Measurements from ENCODE around the gene FXYD2.

FXYD2 gene

DNA sequence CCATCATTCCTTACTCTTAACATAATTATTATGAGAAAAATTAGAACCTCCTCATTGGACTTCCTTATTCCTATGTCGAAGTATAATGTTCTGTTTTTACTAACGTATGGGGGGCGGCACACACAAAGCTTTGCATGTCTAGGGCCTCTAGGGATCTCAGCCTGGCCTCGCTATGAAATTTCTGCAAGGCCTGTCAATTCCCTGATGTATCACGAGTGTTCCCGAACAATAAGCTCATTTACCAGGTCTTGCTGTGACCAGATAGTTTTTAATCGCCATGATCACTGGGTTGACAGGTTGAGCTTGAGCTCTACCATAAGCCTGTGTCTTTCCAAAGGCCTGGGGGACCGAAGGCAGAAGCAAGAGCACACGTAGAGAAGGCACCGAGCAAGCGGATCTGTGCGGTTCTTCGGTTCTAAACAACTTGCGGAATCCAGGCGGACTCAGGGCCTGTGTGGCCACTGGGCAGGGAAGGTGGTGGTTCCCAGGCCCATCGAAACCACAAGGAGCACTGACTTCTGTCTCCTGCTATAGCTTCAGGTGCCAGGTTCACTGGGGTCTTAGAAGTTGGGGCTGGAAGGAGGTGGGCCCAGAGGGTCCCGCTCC lies 10.4 kb upstream of the FXYD2 start:
- no peak for DNase-seq (ENCODE audit: low spot score)

DNA sequence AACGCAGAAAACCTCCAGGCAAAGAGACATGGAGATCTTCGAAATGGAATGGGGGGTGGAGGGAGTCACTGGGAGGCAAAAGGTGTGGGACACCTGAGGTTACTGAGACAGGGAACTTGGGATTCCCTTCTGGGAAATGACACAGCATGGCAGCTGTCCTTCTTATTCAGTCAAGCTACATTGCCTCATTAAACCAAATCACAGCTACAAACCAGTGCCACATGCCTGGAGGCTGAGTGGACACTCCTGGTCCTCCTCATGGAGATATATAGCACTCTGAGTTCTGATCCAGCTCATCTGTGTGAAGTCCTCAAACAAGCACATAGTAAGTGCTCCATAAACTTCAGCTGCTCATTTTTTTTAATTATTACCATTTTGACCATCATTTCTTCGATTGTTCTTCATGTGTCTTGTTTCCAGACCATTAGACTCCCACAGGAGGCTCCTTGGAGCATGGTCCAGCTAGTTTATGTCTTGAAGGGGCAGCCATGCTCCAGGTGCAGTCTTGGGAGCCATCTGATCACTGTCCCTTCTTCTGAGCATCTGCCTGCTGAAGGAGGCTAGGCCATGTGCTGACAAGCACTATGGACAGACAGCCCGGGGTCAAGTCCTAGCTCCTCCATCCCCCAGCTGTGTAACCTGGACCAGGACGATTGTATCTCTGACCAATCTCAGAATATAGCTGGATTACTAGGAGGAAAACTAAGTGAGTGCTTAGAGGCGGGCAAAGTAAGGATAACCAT lies 9.7 kb upstream of the FXYD2 start:
- DNase-seq (ENCODE audit: low spot score) = no peak

DNA sequence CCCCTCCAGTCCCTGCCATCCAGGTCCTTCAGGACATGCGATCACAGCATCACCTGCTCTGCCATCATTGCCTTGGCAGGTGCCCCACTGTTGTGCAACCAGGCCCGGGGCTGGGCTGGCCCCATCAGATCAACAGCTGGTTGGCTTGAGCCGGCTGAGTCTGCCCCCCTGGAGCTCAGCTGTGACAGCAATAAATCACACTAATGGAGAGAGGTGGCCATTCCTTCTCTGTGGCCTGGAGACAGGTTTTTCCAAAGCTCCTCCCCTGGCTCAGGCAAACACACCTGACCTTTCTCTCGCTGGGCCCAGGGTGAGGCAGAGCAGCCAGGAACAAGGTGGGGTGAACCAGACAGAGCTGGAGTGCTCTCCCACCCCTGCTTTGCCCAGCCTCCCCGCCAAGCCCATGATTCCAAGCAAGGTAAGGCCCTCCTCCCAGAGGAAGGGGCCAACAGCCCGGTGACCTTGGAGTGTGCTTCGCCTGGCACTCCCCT lies 8.9 kb upstream of the FXYD2 start:
- no peak for DNase-seq (ENCODE audit: low spot score)

DNA sequence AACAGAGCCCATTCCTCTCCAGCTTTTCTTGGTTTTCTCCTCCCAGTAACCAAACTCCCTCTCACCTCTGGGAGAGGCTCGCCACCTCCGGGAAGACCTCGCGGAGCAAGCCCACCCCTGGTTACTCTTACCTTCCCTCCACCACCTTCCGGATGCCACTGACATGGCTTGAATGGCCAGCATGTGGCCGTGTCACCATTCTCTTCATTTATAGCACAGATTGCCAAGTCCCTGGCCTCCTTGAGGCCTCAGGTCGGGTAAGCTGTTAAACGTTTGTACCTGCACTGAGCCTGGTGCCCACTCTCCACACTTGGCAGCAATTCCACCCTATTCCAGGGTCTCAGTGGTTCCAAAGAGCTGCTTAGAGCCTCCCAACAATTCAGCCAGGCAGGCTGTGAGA lies 8.0 kb upstream of the FXYD2 start:
- no peak for DNase-seq (ENCODE audit: low spot score)

DNA sequence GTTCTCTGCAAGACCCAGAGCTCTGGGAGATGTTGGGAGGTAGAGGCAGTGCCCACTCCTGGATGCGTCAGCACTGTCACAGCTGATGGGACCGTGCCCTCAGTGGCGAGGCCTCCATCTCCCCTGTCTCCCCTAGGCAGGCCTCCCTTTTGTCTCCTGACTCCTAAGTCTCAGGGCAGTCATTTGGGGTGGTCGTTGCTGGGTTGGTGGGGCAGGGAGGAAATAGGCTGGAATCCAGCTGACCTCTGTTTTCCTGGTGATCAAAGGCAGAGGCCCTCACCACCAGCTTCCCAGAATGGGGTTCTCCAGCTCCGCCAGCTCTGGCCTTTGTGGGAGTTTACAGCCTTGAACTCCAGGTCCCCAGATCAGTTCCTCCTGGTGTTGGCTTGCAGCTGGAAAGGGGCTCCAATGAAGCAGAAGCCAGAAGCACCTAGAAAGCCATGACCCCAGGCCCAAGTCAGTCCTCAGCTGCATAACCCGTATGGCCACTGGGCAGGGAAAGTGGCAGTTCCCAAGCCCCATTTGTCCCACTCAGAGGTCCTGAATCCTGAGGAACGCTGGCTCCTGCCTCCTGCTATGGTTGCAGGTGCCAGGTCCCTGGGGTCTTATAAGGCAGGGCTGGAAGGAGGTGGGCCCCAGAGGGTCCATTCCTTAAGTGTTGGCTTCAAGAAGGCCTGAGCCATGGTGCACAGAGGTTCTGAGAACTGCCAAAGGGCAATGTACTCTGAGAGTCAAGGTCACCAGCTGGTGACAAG lies 7.3 kb upstream of the FXYD2 start:
- DNase-seq (ENCODE audit: low spot score) = no peak

DNA sequence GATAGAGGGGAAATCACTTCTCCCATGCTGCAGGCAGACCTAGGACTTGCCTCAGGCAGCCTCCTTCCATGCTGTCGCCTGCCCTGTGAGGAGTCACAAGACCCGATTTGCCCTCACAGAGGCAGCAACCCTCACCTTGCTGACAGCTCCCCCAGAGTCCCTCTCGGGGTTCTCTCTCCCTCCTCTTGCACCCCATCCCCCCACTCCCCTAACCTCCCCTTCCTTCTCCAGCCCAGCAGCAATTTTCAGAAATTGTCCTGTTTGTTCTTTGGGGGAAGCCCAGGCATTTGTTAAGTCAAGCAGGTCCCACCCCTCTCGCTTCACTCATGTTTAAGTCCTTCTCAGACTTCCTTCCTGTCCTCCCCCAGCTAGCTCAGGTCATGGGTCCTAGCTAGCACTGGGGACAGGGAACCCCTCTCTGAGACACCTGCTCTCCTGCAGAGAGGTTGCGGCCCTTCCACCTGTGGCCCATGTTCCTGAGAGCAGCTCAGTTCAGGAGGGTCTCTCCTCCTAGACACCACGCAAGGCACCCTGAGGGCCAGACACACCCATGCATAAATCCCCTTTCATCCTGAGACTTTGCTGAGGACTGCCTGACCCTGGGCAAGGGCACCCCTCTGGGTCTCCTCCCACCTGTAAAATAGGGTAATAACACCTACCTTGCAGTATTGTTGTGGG lies 6.3 kb upstream of the FXYD2 start:
- DNase-seq (ENCODE audit: low spot score) = no peak

DNA sequence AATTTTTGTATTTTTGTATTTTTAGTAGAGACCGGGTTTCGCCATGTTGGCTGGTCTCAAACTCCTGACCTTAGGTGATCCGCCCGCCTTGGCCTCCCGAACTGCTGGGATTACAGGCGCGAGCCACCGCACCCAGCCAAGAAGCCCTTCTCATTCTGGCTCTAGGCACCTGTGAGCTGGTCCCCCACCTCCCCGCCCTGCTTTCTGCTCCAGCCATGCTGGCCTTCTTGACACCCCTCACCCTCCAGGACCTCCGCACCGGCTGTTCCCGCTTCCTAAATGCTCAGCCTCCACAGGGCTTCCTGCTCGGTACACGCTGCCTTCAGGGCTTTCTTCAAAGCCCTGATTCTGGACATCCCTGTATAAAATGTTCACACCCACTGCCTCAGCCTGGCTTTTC lies 5.5 kb upstream of the FXYD2 start:
- DNase-seq (ENCODE audit: low spot score) = no peak

DNA sequence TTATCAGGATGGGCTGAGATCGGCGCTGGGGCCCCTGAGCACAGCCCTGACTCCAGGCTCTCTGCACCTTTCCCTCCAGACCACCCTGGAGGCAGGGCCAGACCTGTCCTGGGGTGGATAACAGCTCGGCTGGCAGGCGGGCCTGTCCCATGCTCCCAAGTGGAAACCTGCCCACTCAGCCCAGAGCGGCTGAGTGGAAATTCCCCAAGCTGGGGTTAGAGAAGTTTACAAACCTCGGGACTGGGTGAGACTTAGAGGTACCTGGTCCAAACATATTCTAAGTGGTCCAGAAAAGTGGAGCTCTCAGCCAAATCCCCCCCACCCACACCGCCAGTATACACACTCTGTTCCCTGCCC lies 4.8 kb upstream of the FXYD2 start:
- DNase-seq (ENCODE audit: low spot score) = no peak

DNA sequence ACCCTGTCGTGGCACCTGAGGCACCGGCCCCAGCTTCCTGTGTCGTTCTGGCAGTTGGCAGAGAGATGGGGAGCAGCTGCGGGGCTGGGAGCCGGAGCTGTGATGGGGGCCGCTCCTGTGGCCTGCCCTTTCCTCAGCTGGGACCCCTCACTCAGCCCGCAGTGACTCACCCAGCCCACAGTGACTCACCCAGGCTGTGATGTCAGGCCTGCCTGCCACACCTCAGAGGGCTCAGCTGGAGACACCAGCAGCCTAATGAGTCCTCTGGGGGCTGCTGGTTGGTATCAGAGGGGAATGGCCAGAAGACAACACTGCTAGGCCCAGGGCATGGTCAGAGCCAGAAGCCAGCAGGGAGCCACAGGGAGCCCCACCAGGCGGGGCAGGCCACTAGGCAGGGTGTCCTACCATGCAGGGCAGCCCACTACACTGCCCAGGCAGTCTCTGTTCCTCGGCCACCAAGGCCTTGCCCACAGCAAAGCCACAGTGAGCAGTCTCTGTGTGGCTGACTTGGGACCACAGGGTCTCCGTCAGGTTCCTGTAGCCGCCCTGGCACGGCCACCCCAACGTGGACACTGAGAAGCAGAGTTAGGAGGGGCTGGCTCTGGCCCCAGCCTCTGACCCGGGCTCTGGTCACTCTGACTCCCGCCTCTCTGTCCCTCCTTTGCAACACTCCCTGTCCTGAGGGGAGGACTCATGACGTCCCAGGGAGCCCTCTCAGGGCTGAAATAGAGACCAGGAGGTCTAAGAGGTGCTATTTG lies 4.2 kb upstream of the FXYD2 start:
- DNase-seq (ENCODE audit: low spot score) = peak; percentile 51

DNA sequence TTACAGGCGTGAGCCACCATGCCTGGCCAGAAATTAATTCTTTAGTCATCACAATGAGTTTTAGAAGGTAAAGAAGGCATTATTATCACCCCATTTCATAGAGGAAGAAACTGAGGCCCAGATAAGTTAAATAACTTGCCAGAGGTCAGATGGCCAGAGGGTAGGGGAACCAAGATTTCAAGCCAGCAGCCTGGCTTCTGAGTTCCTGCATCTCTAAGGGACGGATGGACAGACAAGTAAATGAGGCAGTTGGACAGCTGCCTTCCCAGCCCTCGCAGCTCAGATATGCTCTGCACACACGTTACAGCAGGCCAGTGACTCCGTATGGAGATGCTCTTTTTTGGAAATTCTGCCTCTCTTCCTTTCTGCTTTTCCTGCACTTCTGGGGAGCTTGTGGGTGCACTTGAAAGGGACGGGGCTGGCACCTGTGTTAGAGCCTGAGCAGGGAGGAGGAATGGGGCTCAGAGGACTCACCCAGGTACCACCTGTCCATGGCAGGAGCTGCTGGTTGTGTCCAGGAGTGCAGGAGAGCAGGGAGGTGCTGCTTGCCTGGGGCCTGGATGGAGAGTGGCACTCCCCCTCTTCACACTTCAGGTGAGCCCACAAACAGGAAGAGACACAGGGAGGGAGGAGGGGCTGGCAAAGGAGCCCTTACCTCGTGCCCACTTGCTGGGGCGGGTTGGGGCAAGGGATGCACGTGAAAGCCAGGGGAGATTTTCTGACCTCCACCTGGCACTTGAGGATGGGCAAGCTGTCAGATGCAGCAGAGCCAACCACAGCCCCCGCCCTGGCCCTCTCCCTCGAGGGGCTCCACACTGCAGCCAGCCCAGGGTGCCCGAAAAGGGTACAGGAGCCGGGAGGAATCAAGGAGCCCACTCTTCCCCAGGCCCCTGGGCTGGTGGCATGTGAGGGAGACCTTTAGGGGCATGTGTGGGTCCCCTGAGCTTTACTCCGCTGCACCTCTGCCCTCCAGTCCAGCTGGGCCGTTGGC lies 3.3 kb upstream of the FXYD2 start:
- DNase-seq (ENCODE audit: low spot score) = no peak

DNA sequence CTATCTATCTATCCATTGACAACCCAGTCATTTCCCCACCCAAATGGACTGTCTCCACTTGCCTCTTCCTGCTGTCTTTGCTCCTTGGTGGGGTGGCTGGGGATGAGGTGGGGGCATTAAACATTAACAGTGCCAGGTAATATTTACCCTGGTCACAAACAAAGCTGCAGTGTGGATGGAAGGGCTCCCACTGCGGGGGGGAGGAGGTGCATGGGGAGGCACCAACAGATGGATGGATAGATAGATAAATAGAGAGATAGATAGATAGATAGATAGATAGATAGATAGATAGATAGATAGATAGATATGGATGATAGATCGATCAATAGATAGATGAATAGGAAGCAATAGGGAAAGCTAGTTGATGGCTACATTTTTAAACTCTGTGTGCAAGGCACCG lies 2.3 kb upstream of the FXYD2 start:
- no peak for DNase-seq (ENCODE audit: low spot score)

DNA sequence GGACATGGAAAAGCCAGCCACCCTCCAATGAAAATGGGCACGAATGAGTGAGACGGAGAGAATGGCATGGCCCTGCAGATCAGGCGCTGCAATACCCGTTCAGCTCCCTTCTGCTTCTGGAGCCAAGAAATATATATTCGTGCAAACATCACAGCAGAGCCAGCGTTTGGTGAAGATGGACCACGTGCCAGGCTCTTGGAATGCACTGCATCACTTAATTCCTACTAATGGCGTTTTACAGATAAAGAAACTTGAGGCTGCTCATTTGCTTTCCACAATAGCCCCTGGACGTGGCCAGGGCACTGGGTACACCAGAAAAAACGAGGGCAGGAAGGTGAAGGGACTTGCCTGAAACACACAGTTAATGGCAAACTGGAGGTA lies 1.6 kb upstream of the FXYD2 start:
- no peak for DNase-seq (ENCODE audit: low spot score)

DNA sequence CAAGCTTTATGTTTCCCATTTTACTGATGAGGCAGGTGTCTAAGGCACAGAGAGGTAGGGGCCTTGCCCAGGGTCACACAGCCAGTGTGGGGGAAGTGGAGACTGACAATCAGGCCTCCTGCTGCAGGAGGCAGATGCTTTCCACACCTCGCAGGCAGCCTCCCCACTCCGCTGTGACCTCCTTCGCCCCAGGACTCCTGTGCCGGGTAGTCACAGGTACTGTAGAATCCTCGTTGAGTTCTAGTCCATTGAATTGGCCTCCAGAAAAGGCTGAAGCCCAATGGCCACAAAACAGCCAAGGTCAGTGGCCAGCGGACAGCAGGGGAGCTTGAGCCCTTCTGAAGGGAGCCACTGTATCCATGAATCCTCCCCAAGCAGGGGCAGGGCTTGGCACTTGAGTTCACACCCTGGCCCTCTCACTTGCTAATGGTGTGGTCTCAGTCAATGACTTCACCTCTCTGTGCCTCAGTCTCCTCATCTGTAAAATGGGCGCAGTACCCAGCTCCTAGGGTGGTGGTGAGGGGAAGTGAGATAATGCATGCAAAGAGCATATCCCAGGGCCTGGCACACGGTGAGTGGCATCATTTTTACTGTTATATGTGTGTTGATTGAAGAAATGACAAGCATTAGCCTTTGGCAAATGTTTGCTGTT lies 1.1 kb upstream of the FXYD2 start:
- DNase-seq (ENCODE audit: low spot score) = no peak

DNA sequence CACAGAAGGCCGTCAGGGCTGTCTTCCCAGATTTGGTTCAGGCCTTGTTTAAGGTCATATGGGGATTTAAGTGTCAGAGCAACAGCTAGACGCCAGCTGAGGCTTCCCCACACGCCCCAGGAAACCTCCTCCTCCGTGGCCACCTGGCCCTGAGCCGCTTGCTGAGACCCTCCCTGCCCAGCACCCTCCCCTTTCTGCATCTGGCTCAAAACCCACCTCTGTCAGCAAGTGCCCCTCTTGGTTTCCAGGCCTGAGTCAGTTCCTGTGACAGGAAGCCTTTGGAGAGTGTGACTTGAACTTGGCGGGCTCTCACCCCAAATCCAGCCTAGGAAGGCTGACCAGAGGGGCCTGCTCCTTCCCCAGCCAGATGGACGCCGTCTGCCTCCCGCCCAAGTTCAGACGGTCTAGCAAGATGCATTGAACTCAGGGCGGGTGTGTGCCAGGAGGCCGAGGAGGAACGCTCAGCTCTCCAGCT lies 561 bp downstream of the FXYD2 start:
- peak; percentile 84 for DNase-seq (ENCODE audit: low spot score)

DNA sequence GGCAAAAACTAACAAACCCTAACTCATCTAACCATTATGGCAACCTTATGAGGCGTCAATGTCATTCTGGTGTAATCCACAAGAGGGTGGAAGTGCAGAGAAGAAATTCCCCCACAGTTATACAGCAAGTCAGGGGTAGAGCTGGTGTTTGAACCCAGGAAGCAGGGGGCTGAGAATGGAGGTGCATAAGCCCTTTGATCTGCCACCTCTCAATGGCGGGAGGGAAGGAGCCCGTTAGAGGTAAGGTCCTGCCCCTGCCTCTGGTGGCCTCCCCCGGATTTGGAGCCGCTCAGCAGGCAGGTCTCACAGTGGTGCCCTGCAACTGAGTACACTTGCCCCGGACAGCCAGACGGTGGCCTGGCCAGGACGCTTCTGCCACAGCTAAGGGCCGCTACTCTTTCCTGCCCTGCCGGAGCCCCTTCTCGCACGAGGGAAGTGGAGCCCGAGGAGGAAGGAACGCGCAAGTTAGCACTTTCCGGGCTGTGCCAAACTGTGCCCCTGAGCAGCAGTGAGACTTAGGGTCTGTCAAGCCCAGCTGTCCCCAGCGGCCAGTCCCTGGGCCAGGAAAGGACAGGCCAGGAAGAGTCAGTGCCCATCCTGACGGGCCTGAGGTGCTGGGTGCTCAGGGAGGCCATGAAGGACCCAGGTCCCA lies 1.1 kb downstream of the FXYD2 start:
- DNase-seq (ENCODE audit: low spot score) = peak; percentile 46

DNA sequence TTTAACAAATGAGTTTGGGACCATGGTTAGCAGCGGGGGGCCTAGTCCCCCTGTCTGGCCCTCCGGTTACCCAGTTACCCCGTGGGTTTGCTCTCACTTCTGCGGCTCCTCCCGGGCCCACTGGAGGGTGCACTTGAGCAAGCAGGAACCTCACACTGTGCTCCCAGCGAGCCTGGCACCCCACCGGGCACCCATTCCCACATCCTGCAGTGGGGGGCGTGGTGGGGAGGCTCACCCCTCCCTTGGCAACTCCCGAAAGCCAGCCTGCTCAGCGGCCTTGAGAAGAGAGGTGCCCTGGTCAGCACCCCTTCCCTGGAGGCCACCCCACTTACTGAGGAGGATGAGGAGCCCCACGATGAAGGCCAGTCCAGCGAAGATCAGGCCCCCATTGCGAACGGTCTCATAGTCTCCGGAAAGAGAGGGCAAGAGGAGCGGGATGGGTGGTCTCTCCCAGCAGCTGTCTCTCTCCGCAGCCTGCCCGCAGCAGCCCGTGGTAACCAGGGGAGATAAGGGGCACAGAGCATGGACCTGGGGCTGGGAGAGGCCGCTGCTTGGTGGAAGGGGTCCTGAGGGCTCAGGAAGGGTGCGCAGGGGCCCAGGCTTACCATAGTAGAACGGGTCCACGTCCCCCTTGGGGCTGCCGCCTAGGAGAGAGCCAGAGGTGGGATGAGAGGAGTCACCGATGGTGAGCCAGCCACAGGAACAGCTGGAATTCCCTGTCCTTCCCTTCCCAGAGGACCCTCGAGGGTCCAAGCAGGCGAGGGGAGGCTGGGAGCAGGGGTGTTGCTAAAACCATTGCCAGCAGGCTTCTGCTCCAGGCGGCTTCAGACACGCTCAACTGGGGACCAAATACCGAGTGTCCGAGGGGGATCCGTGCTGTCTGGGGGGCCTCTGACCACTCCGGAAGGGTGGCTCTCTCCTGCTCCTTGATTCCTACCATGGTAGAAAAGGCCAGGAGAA lies 2.2 kb downstream of the FXYD2 start:
- DNase-seq (ENCODE audit: low spot score) = no peak

DNA sequence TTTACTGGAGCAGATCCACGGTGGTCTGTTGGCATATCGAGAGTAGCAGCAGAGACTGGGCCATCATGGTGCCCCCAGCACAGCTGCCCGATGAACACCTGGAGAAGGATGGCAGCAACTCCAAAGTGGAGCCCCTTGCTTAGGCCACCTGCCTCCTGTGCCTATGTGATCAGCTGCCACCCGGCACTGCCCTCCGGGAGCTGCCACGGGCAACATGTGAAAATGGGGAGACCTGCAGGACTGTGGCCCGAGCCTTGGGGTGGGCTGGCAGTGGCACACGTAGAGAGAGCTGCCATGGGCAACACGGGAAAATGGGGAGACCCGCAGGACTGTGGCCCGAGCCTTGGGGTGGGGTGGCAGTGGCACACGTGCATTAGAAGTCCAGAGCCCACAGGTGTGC lies 3.1 kb downstream of the FXYD2 start:
- no peak for DNase-seq (ENCODE audit: low spot score)

DNA sequence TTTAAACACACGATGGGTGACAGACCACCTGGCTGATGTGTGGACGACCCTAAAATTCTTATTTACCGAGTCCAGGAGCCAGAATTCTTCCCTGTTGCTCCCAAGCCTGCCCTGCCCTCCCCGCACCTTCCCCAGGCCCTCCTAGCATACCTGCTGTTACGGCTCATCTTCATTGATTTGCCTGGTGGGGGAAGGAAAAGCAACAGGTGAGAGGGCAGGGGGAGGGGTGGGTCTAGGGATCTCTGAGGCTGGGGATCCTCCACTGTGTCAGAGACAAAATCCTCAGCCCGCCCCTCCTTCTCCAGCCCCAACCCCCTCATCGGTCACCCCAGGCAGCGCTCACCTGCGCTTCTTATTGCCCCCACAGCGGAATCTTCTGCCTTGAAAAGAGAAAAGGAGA lies 4.0 kb downstream of the FXYD2 start:
- no peak for DNase-seq (ENCODE audit: low spot score)

Measured in kidney capillary endothelial cell (primary cell).